HG03460 (cell line): ENCODE data around the gene UGT1A10.
"Not testable (repeated sequence)": the region's sequence is repeated elsewhere in the genome, so short reads cannot be mapped to it uniquely, and the experiment has no call there.

Experiments used
- ATAC-seq: cut with Tn5 transposase; IDR thresholded peaks from one replicate; pipeline ENCODE4 v1.9.1; 2021; ENCODE audit not compliant: unreplicated experiment

UGT1A10 gene

GRCh38 chr2:233655043-233655442, 18.8 kb downstream of the UGT1A10 start:
- no peak for ATAC-seq

GRCh38 chr2:233655943-233656342, 19.7 kb downstream of the UGT1A10 start:
- ATAC-seq, result not testable (repeated sequence)

- ATAC-seq, result no peak
Measured at GRCh38 chr2:233656443-233656842, 20.2 kb downstream of the UGT1A10 start.

GRCh38 chr2:233658610-233659009, 22.4 kb downstream of the UGT1A10 start:
- ATAC-seq, result no peak

GRCh38 chr2:233663911-233664310, 27.7 kb downstream of the UGT1A10 start:
- ATAC-seq, result no peak

- ATAC-seq, result no peak
Measured at GRCh38 chr2:233668605-233669260, 32.5 kb downstream of the UGT1A10 start.

- no peak for ATAC-seq
Measured at GRCh38 chr2:233671290-233672161, 35.3 kb downstream of the UGT1A10 start, which contains the start of gene UGT1A9. UGT1A9 (plus strand) TSS chr2:233671898; CDS start chr2:233671935, 37 bp downstream.

GRCh38 chr2:233672886-233673285, 36.6 kb downstream of the UGT1A10 start:
- no peak for ATAC-seq

GRCh38 chr2:233673896-233674295, 37.6 kb downstream of the UGT1A10 start:
- no peak for ATAC-seq

GRCh38 chr2:233674314-233674713, 38.1 kb downstream of the UGT1A10 start:
- ATAC-seq, result no peak

GRCh38 chr2:233674995-233675394, 38.7 kb downstream of the UGT1A10 start:
- ATAC-seq, result no peak

GRCh38 chr2:233676046-233676445, 39.8 kb downstream of the UGT1A10 start:
- no peak for ATAC-seq

GRCh38 chr2:233679196-233679595, 42.9 kb downstream of the UGT1A10 start:
- ATAC-seq, result no peak

- no peak for ATAC-seq
Measured at GRCh38 chr2:233680361-233681045, 44.3 kb downstream of the UGT1A10 start.

GRCh38 chr2:233681521-233682099, 45.4 kb downstream of the UGT1A10 start, which contains the start of gene UGT1A7:
UGT1A7 (plus strand) TSS chr2:233681901; CDS start chr2:233681938, 37 bp downstream.
- ATAC-seq, result no peak

GRCh38 chr2:233684640-233685039, 48.4 kb downstream of the UGT1A10 start:
- no peak for ATAC-seq

GRCh38 chr2:233686928-233687327, 50.7 kb downstream of the UGT1A10 start:
- ATAC-seq, result no peak

GRCh38 chr2:233688341-233688740, 52.1 kb downstream of the UGT1A10 start:
- no peak for ATAC-seq

GRCh38 chr2:233689031-233689430, 52.8 kb downstream of the UGT1A10 start:
- ATAC-seq, result no peak

GRCh38 chr2:233689501-233689900, 53.3 kb downstream of the UGT1A10 start:
- no peak for ATAC-seq

- ATAC-seq, result no peak
Measured at GRCh38 chr2:233690444-233690843, 54.2 kb downstream of the UGT1A10 start.
